ENCODE data around the gene NRL. TPM values are rescaled to one million over a fixed set of nuclear protein-coding genes. Genes with fewer than 3 reads are reported as not detected.
A peak's percentile ranks its signal among the peaks of the same experiment; 100 is the strongest.

Gene NRL
- total RNA-seq, 4 donors from 2014 or later: 1.1 to 2.9 (median 1.6) TPM; not detected in 1

DNA sequence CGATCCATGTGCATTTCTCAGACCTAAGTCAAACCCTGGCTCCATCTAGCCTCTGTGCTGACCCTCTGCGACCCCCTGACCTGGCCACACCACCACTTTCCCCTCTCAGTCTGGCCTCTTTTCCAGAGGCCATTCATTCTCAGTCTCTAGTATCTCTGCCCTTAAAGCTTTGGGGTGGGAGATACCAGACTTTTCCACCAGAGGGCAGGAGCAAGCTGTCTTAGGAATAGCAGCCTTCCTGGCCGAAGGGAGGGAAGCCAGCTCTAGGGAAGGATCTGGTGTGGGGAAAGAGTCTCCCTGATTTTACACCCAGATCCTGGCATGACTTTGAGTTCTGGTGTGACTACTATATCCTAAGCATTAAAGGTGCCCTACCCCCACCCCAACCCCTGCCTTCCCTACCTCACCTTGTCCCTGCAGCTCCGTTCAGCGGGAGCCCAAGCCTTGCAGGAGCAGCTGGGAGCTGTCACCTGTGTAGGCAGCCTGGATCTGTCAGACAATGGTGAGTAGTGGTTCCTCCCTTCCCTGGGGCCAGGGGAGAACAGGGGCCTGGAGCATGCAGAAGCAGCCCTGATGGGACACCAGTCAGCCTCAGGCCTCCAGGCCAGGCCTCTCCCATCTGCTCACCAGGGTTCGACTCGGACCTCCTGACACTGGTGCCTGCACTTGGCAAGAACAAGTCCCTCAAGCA is 56.3 kb downstream of the NRL start:
- Histone ChIP-seq H3K36me3 (no peaks in the 10 kb centered on the region), H3K27me3 (no peaks in the 10 kb centered on the region), H3K4me3 (no peak overlapping the region), H3K27ac (no peak overlapping the region), H3K9me3 (no peaks in the 10 kb centered on the region), H3K4me1 (peaks cover 0 to 18% (median 8%) of the 10 kb centered on the region in 4 donors)
- TF ChIP-seq EP300 (IDR thresholded peaks at IDR 0.05; ENCODE audit: low read depth): no peak
- TF ChIP-seq POLR2A (IDR thresholded peaks at IDR 0.05): no peak
- TF ChIP-seq, protein P1, sequence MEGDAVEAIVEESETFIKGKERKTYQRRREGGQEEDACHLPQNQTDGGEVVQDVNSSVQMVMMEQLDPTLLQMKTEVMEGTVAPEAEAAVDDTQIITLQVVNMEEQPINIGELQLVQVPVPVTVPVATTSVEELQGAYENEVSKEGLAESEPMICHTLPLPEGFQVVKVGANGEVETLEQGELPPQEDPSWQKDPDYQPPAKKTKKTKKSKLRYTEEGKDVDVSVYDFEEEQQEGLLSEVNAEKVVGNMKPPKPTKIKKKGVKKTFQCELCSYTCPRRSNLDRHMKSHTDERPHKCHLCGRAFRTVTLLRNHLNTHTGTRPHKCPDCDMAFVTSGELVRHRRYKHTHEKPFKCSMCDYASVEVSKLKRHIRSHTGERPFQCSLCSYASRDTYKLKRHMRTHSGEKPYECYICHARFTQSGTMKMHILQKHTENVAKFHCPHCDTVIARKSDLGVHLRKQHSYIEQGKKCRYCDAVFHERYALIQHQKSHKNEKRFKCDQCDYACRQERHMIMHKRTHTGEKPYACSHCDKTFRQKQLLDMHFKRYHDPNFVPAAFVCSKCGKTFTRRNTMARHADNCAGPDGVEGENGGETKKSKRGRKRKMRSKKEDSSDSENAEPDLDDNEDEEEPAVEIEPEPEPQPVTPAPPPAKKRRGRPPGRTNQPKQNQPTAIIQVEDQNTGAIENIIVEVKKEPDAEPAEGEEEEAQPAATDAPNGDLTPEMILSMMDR (IDR thresholded peaks at IDR 0.05): peak; percentile 76 to 97 (median 90)
- WGBS, 2 donors (ENCODE audit: low coverage in 1 of 2): 59% methylated on average over 7 of the region's 7 CpGs; no CpG with 5 or more reads in 1 of the 2 donors
- in situ Hi-C loops (cut with MboI; ENCODE audit: low pct_ligation_motif_present in 1 of 4, low pct_unique_long_range_greater_than_20kb in 1 of 4, low sequenced_read_pairs in 3 of 4): loop anchor here in 1 of 4 donors (5.0 kb wide), 1 partner anchor 34 kb away; the partner anchor contains the start of gene PCK2
- intact Hi-C loops (cut with DNase I; ENCODE audit: low total_unique reads): no loop called here
- DNase-seq: peak; percentile 84

DNA sequence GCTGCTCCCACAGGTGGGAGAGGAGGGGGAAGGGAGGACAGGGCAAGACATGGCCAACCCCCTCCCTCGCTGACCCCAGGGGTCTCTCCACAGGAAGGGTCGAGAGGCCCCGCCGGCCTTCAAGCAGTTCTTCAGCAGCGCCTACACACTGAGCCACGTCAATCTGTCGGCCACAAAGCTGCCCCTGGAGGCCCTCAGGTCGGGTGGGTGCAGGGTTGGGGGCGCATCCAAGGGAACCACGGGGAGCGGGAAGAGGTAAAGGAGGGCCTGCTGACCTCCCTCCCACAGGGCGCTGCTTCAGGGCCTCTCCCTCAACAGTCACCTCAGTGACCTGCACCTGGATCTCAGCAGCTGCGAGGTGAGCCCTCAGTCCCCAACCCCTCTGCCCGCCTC is 56.9 kb downstream of the NRL start:
- Histone ChIP-seq H3K4me1 (peaks cover 0 to 13% (median 6%) of the 10 kb centered on the region in 4 donors), H3K27me3 (no peaks in the 10 kb centered on the region), H3K4me3 (no peak overlapping the region), H3K36me3 (no peaks in the 10 kb centered on the region), H3K9me3 (no peaks in the 10 kb centered on the region), H3K27ac (no peak overlapping the region)
- no peak for DNase-seq
- in situ Hi-C loops (cut with MboI; ENCODE audit: low pct_ligation_motif_present in 1 of 4, low pct_unique_long_range_greater_than_20kb in 1 of 4, low sequenced_read_pairs in 3 of 4) (loop anchor here in 1 of 4 donors (5.0 kb wide), 1 partner anchor 34 kb away; the partner anchor contains the start of gene PCK2), intact Hi-C loops (cut with DNase I; ENCODE audit: low total_unique reads) (no loop called here)
- TF ChIP-seq EP300 (IDR thresholded peaks at IDR 0.05; ENCODE audit: low read depth) (no peak), POLR2AphosphoS5 (IDR thresholded peaks at IDR 0.05) (no peak), POLR2A (IDR thresholded peaks at IDR 0.05) (no peak)
- TF ChIP-seq, protein P1 (IDR thresholded peaks at IDR 0.05): no peak
- 70% methylated on average over 14 of the region's 14 CpGs; no CpG with 5 or more reads in 1 of the 2 donors for WGBS, 2 donors (ENCODE audit: low coverage in 1 of 2)

DNA sequence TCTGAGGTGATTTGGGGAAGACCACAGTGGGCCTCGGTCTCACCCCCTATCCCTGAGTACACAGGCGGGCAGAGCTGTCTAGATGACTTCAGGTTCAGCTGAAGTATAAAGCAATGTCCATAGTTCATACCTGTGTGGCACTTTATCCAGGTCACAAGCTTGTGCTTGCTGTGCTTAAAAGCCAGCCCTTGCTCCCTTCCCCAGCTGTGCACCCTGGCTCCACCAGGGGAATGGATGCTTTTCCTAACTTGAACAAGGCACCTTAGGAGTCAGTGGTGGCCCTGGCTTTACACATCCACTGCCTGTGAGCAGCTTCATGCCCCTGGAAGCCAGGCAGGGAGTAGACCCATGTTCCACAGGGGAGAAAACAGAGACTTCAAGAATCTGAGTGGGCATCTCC is 57.5 kb downstream of the NRL start:
- Histone ChIP-seq H3K36me3 (no peaks in the 10 kb centered on the region), H3K9me3 (no peaks in the 10 kb centered on the region), H3K4me3 (no peak overlapping the region), H3K27ac (no peak overlapping the region), H3K27me3 (no peaks in the 10 kb centered on the region), H3K4me1 (peaks cover 5 to 18% (median 11%) of the 10 kb centered on the region in 4 donors)
- 83 to 89% methylated on average over 1 to 2 of the region's 2 CpGs for WGBS, 2 donors (ENCODE audit: low coverage in 1 of 2)
- intact Hi-C loops (cut with DNase I; ENCODE audit: low total_unique reads) (no loop called here), in situ Hi-C loops (cut with MboI; ENCODE audit: low pct_ligation_motif_present in 1 of 4, low pct_unique_long_range_greater_than_20kb in 1 of 4, low sequenced_read_pairs in 3 of 4) (loop anchor here in 1 of 4 donors (5.0 kb wide), 1 partner anchor 35 kb away; the partner anchor contains the start of gene PCK2)
- no peak for TF ChIP-seq POLR2A (IDR thresholded peaks at IDR 0.05)
- no peak for TF ChIP-seq EP300 (IDR thresholded peaks at IDR 0.05; ENCODE audit: low read depth)
- no peak for TF ChIP-seq POLR2AphosphoS5 (IDR thresholded peaks at IDR 0.05)
- TF ChIP-seq, protein P1 (IDR thresholded peaks at IDR 0.05): no peak
- DNase-seq: no peak

DNA sequence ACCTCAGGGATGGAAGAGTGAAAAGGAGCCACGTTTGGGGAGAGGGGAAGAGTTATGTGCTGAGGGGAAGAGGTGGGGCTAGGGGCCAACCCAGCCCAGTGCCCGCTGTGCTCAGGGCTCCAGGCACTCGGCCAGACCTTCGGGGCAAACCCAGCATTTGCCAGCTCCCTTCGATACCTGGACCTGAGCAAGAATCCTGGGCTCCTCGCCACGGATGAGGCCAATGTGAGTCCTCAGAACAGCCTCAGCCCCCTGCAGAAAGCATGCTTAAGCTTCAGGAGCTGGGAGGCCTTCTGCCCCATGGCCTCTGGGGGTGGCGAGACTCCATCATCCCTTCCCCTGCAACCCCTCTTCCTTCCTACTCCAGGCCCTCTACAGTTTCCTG is 58.0 kb downstream of the NRL start:
- TF ChIP-seq POLR2A (IDR thresholded peaks at IDR 0.05): no peak
- no peak for TF ChIP-seq EP300 (IDR thresholded peaks at IDR 0.05; ENCODE audit: low read depth)
- TF ChIP-seq, protein P1 (IDR thresholded peaks at IDR 0.05): no peak
- no peak for TF ChIP-seq POLR2AphosphoS5 (IDR thresholded peaks at IDR 0.05)
- DNase-seq: no peak
- Histone ChIP-seq H3K4me1 (peaks cover 7 to 17% (median 13%) of the 10 kb centered on the region in 4 donors), H3K36me3 (no peaks in the 10 kb centered on the region), H3K4me3 (no peak overlapping the region), H3K27ac (no peak overlapping the region), H3K9me3 (no peaks in the 10 kb centered on the region), H3K27me3 (no peaks in the 10 kb centered on the region)
- intact Hi-C loops (cut with DNase I; ENCODE audit: low total_unique reads): no loop called here
- WGBS, 2 donors (ENCODE audit: low coverage in 1 of 2): 70 to 71% methylated on average over 2 to 8 of the region's 8 CpGs
- in situ Hi-C loops (cut with MboI; ENCODE audit: low pct_ligation_motif_present in 1 of 4, low pct_unique_long_range_greater_than_20kb in 1 of 4, low sequenced_read_pairs in 3 of 4): loop anchor here in 1 of 4 donors (5.0 kb wide), 1 partner anchor 36 kb away; the partner anchor contains the start of gene PCK2

Data from transverse colon (tissue), 4 donors.